Stimulated activated CD8-positive, alpha-beta memory T cell treated with anti-CD3 and anti-CD28 coated beads, Interleukin-12 subunit alpha, Interleukin-12 subunit beta, amount 100 ng/mL, for 1 hour (primary cell): ENCODE data around the gene TP53BP1.
A peak's percentile ranks its signal among the peaks of the same experiment; 100 is the strongest.
"Not testable (repeated sequence)": the region's sequence is repeated elsewhere in the genome, so short reads cannot be mapped to it uniquely, and the experiment has no call there.

Source experiments
- DNase-seq: peaks from one replicate; pipeline ENCODE4 v3.0.0-alpha.2; 2020; ENCODE audit warnings: low read depth

Gene TP53BP1

GRCh38 chr15:43492673-43493601, at the start of gene TP53BP1:
Gene TP53BP1 (minus strand): TSS chr15:43493156. CDS start chr15:43493043, 113 bp downstream.
- peak; percentile 94 for DNase-seq

- no peak for DNase-seq
Measured at GRCh38 chr15:43541785-43542184, 48.8 kb upstream of the TP53BP1 start.

GRCh38 chr15:43538091-43538490, 45.1 kb upstream of the TP53BP1 start:
- no peak for DNase-seq

GRCh38 chr15:43534897-43535296, 41.9 kb upstream of the TP53BP1 start:
- no peak for DNase-seq

- DNase-seq = not testable (repeated sequence)
Measured at GRCh38 chr15:43532826-43533225, 39.9 kb upstream of the TP53BP1 start.

GRCh38 chr15:43531018-43531670, 38.2 kb upstream of the TP53BP1 start:
- no peak for DNase-seq

GRCh38 chr15:43529587-43530345, 36.8 kb upstream of the TP53BP1 start:
- no peak for DNase-seq

- no peak for DNase-seq
Measured at GRCh38 chr15:43529141-43529540, 36.2 kb upstream of the TP53BP1 start.

GRCh38 chr15:43528542-43529007, 35.6 kb upstream of the TP53BP1 start:
- DNase-seq = no peak

- DNase-seq = no peak
Measured at GRCh38 chr15:43527802-43528541, 35.0 kb upstream of the TP53BP1 start.

- DNase-seq = no peak
Measured at GRCh38 chr15:43527016-43527801, 34.3 kb upstream of the TP53BP1 start.

- no peak for DNase-seq
Measured at GRCh38 chr15:43526261-43526930, 33.4 kb upstream of the TP53BP1 start.

- DNase-seq = no peak
Measured at GRCh38 chr15:43525131-43525530, 32.2 kb upstream of the TP53BP1 start.

- no peak for DNase-seq
Measured at GRCh38 chr15:43524254-43524845, 31.4 kb upstream of the TP53BP1 start.

GRCh38 chr15:43523646-43524045, 30.7 kb upstream of the TP53BP1 start:
- no peak for DNase-seq

- no peak for DNase-seq
Measured at GRCh38 chr15:43522247-43522646, 29.3 kb upstream of the TP53BP1 start.

GRCh38 chr15:43521419-43521818, 28.5 kb upstream of the TP53BP1 start:
- DNase-seq = no peak

- DNase-seq = no peak
Measured at GRCh38 chr15:43520138-43520537, 27.2 kb upstream of the TP53BP1 start.

- DNase-seq = no peak
Measured at GRCh38 chr15:43519196-43519595, 26.2 kb upstream of the TP53BP1 start.
